GM23338 (cell line): Measurements from ENCODE around the gene CEP44. TPM values are rescaled to one million over a fixed set of nuclear protein-coding genes. Genes with fewer than 3 reads are reported as not detected.
"Not testable (repeated sequence)": the region's sequence is repeated elsewhere in the genome, so short reads cannot be mapped to it uniquely, and the experiment has no call there.

ENCODE experiments used
- ATAC-seq: fragments of 200-7000 bp; cut with Tn5 transposase; 3 replicates; pipeline ENCODE4 v1.9.1; 2020
- DNase-seq: peaks from one replicate; pipeline ENCODE4 v3.0.0-alpha.2; 2015; ENCODE audit warnings: low spot score
- H2AFZ ChIP-seq: fragments of 200-600 bp; sonication (generic); 2 replicates; pipeline ENCODE4 v1.8.0; 2016; ENCODE audit warnings: antibody characterized with exemption, mild to moderate bottlenecking, moderate library complexity
- H3F3A ChIP-seq: fragments of 200-600 bp; sonication (generic); replicated peaks from 2 replicates; pipeline ENCODE4 v1.8.0; 2017; ENCODE audit warnings: antibody characterized with exemption, mixed run types, low read depth
- H3K27ac ChIP-seq: fragments of 200-600 bp; sonication (generic); 2 replicates; pipeline ENCODE4 v1.6.1; 2016; ENCODE audit warnings: low read depth
- H3K27me3 ChIP-seq: fragments of 200-600 bp; sonication (generic); 2 replicates; pipeline ENCODE4 v1.8.0; 2016; ENCODE audit warnings: mild to moderate bottlenecking, mixed run types, moderate library complexity; ENCODE audit not compliant: insufficient read depth
- H3K36me3 ChIP-seq: fragments of 200-600 bp; sonication (generic); 2 replicates; pipeline ENCODE4 v1.8.0; 2016; ENCODE audit warnings: mild to moderate bottlenecking; ENCODE audit not compliant: insufficient read depth
- H3K4me1 ChIP-seq: fragments of 200-600 bp; sonication (generic); 2 replicates; pipeline ENCODE4 v1.8.0; 2016; ENCODE audit warnings: mild to moderate bottlenecking, moderate library complexity; ENCODE audit not compliant: insufficient read depth
- H3K4me2 ChIP-seq: fragments of 200-600 bp; sonication (generic); 2 replicates; pipeline ENCODE4 v1.7.1; 2017; ENCODE audit warnings: mixed run types
- H3K4me3 ChIP-seq: fragments of 200-600 bp; sonication (generic); 2 replicates; pipeline ENCODE4 v1.6.1; 2016; ENCODE audit warnings: mixed run types
- H3K79me2 ChIP-seq: fragments of 200-600 bp; sonication (generic); replicated peaks from 2 replicates; pipeline ENCODE4 v1.8.0; 2017; ENCODE audit warnings: mild to moderate bottlenecking; ENCODE audit not compliant: insufficient read depth
- H3K9me2 ChIP-seq: fragments of 200-600 bp; sonication (generic); 2 replicates; pipeline ENCODE4 v1.8.0; 2017; ENCODE audit not compliant: insufficient read depth
- H4K20me1 ChIP-seq: fragments of 200-600 bp; sonication (generic); replicated peaks from 2 replicates; pipeline ENCODE4 v1.8.0; 2017; ENCODE audit warnings: mild to moderate bottlenecking; ENCODE audit not compliant: insufficient read depth
- H3K27ac Mint-ChIP-seq: 2 replicates; pipeline ENCODE4 v1.8.0; 2020; ENCODE audit warnings: inconsistent platforms, mild to moderate bottlenecking, moderate library complexity, mixed read lengths
- H3K27me3 Mint-ChIP-seq: 3 replicates; pipeline ENCODE4 v1.8.0; 2022; ENCODE audit warnings: low read depth, mild to moderate bottlenecking, moderate library complexity, mixed read lengths, inconsistent platforms; ENCODE audit not compliant: insufficient read depth, poor library complexity
- H3K36me3 Mint-ChIP-seq: 3 replicates; pipeline ENCODE4 v1.8.0; 2021; ENCODE audit warnings: low read depth, mild to moderate bottlenecking, inconsistent platforms, moderate library complexity, mixed read lengths
- H3K4me1 Mint-ChIP-seq: 3 replicates; pipeline ENCODE4 v1.8.0; 2020; ENCODE audit warnings: mild to moderate bottlenecking, inconsistent platforms, mixed read lengths
- H3K4me3 Mint-ChIP-seq: 3 replicates; pipeline ENCODE4 v1.8.0; 2021; ENCODE audit warnings: moderate library complexity, mild to moderate bottlenecking, inconsistent platforms, mixed read lengths
- H3K9me3 Mint-ChIP-seq: 3 replicates; pipeline ENCODE4 v1.8.0; 2020; ENCODE audit warnings: moderate library complexity, mild to moderate bottlenecking, inconsistent platforms, mixed read lengths
- CREB1 ChIP-seq: fragments of 250-450 bp; sonication (Bioruptor Pico); IDR thresholded peaks from 2 replicates; pipeline ENCODE4 v1.5.0; 2020; ENCODE audit warnings: low read depth, mild to moderate bottlenecking, moderate library complexity
- EZH2 ChIP-seq: fragments of 200-600 bp; sonication (generic); IDR thresholded peaks from one replicate; pipeline ENCODE4 v1.8.0; 2017; ENCODE audit warnings: antibody characterized with exemption, mild to moderate bottlenecking, low read depth; ENCODE audit not compliant: unreplicated experiment
- EZH2phosphoT487 ChIP-seq: fragments of 200-600 bp; sonication (generic); IDR thresholded peaks from one replicate; pipeline ENCODE4 v1.8.1; 2018; ENCODE audit warnings: antibody characterized with exemption; ENCODE audit not compliant: unreplicated experiment
- NANOG ChIP-seq: IDR thresholded peaks from 2 replicates; pipeline ENCODE4 v1.6.1; 2016; ENCODE audit warnings: antibody characterized with exemption, borderline replicate concordance
- STAT1 ChIP-seq: IDR thresholded peaks from one replicate; pipeline ENCODE4 v1.6.1; 2016; ENCODE audit warnings: antibody characterized with exemption; ENCODE audit not compliant: unreplicated experiment
- ZNF114 ChIP-seq: fragments of 250-450 bp; sonication (Bioruptor Pico); IDR thresholded peaks from 2 replicates; pipeline ENCODE4 v1.5.0; 2020; ENCODE audit warnings: mild to moderate bottlenecking, moderate library complexity
- ZNF462 ChIP-seq: fragments of 250-450 bp; sonication (Bioruptor Pico); IDR thresholded peaks from 2 replicates; pipeline ENCODE4 v1.5.0; 2020; ENCODE audit warnings: mild to moderate bottlenecking, moderate library complexity
- polyA plus RNA-seq: library from polyadenylated mRNA; unstranded; fragments of >200 nt; fragmentation: Nextera tagmentation; extraction: Ambion mirVana; gene quantifications from 2 replicates; pipeline ENCODE4 v1.2.1, GENCODE V29; 2016
- total RNA-seq: library from RNA; depleted of rRNA; stranded (reverse); fragments of >200 nt; shearing (Covaris generic); gene quantifications from 2 replicates; pipeline ENCODE4 v1.2.3, GENCODE V29; 2014
- TF ChIP-seq, protein P1 (sequence below), 2 experiments: fragments of 200-600 bp in 1 of 2; sonication (generic) in 1 of 2; conservative IDR thresholded peaks; 2 replicates each; pipeline versions ENCODE4 v1.5.1 to v1.6.1; 2016 to 2017; ENCODE audit warnings: antibody characterized with exemption in 2 of 2, low read depth in 2 of 2, mild to moderate bottlenecking in 2 of 2, moderate library complexity in 1 of 2
- TF ChIP-seq, protein P2 (sequence below): IDR thresholded peaks from one replicate; pipeline ENCODE4 v1.6.1; 2018; ENCODE audit warnings: antibody characterized with exemption; ENCODE audit not compliant: unreplicated experiment

The CEP44 gene
- total and polyA plus RNA-seq, 2 experiments from 2014 or later, result 12.1 to 17.4 TPM

DNA sequence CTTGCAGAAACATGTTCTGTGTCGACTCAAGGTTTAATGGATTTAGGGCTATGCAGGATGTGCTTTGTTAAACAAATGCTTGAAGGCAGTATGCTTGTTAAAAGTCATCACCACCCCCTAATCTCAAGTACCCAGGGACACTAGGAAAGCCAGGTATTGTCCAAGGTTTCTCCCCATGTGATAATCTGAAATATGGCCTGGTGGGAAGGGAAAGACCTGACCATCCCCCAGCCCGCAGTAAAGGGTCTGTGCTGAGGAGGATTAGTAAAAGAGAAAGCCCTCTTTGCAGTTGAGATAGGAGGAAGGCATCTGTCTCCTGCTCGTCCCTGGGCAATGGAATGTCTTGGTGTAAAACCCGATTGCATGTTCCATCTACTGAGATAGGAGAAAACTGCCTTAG is 96.5 kb downstream of the CEP44 start:
- not testable (repeated sequence) for H3K27ac Mint-ChIP-seq, H2AFZ ChIP-seq, H3K36me3 Mint-ChIP-seq, H3K36me3 ChIP-seq, ATAC-seq, H3K27me3 Mint-ChIP-seq, H3K27me3 ChIP-seq, DNase-seq, H3F3A ChIP-seq, H3K4me3 ChIP-seq, H3K4me3 Mint-ChIP-seq, H3K79me2 ChIP-seq, H3K9me2 ChIP-seq, H4K20me1 ChIP-seq
- Histone ChIP-seq H3K4me2 (peak overlapping the region; percentile 30), H3K27ac (peak overlapping the region; percentile 27; the same call in 1 of the 2 replicates), H3K4me1 (peaks cover 52% of the 10 kb centered on the region)
- Mint-ChIP-seq H3K9me3 (peaks cover 11% of the 10 kb centered on the region; the same call in 2 of the 3 replicates), H3K4me1 (peaks cover 29% of the 10 kb centered on the region)
- peak; percentile 2; the same call in 1 of the 2 replicates for TF ChIP-seq ZNF462 (CRISPR knock-in tag)

DNA sequence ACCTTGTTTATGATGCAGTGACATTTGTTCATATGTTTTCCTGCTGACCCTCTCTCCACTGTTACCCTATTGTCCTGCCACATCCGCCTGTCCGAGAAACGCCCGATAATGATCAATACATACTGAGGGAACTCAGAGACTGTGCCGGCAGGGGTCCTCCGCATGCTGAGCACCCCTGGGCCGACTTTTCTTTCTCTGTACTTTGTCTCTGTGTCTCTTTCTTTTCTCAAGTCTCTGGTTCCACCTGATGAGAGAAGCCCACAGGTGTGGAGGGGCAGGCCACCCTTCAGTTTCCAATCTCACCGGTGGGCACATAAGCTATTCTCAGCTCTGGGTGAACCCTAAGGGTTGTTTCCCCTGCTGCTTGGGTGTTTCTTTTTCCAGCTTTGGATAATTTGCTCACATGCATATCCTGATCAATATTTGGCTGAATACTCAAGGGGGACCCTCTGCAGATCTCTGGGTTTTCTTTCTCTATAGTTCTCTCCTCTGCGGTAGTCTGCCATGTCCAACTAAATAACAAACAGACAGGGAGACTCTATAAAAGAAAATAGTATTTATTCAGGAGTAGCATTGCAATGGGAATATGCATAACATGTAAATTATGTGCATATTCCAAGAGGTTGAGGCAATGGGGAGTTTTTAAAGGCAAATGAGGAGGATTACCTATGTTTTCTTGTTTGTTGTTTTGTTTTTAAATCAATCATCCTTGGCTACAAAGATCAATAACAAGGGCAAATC is 97.2 kb downstream of the CEP44 start:
- Mint-ChIP-seq H3K27me3 (peaks cover 4% of the 10 kb centered on the region), H3K9me3 (peaks cover 8% of the 10 kb centered on the region; the same call in 1 of the 3 replicates), H3K27ac (peak overlapping the region; percentile 19; the same call in 1 of the 2 replicates), H3K4me3 (no peak overlapping the region), H3K4me1 (peaks cover 22% of the 10 kb centered on the region), H3K36me3 (peaks cover 3% of the 10 kb centered on the region; the same call in 2 of the 3 replicates)
- Histone ChIP-seq H3K9me2 (no peaks in the 10 kb centered on the region; the same call in 1 of the 2 replicates), H3K27me3 (no peaks in the 10 kb centered on the region), H2AFZ (no peak overlapping the region), H3K36me3 (no peaks in the 10 kb centered on the region), H3K4me2 (0 out of 2 replicates have a peak overlapping the region, but pooled peaks have one; percentile 15), H3K4me3 (no peak overlapping the region), H3F3A (0 out of 2 replicates have a peak, but pooled peaks cover 2% of the 10 kb centered on the region), H3K4me1 (peaks cover 47% of the 10 kb centered on the region), H4K20me1 (no peaks in the 10 kb centered on the region), H3K27ac (peak overlapping the region; percentile 27), H3K79me2 (no peaks in the 10 kb centered on the region)
- DNase-seq (no peak), ATAC-seq (no peak)
- TF ChIP-seq NANOG, result no peak
- TF ChIP-seq STAT1, result no peak
- no peak for TF ChIP-seq EZH2
- no peak for TF ChIP-seq ZNF114
- TF ChIP-seq, protein P1, sequence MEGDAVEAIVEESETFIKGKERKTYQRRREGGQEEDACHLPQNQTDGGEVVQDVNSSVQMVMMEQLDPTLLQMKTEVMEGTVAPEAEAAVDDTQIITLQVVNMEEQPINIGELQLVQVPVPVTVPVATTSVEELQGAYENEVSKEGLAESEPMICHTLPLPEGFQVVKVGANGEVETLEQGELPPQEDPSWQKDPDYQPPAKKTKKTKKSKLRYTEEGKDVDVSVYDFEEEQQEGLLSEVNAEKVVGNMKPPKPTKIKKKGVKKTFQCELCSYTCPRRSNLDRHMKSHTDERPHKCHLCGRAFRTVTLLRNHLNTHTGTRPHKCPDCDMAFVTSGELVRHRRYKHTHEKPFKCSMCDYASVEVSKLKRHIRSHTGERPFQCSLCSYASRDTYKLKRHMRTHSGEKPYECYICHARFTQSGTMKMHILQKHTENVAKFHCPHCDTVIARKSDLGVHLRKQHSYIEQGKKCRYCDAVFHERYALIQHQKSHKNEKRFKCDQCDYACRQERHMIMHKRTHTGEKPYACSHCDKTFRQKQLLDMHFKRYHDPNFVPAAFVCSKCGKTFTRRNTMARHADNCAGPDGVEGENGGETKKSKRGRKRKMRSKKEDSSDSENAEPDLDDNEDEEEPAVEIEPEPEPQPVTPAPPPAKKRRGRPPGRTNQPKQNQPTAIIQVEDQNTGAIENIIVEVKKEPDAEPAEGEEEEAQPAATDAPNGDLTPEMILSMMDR (conservative IDR thresholded peaks at IDR 0.05; ENCODE audit: low read depth in 2 of 2), result no peak
- TF ChIP-seq, protein P2, sequence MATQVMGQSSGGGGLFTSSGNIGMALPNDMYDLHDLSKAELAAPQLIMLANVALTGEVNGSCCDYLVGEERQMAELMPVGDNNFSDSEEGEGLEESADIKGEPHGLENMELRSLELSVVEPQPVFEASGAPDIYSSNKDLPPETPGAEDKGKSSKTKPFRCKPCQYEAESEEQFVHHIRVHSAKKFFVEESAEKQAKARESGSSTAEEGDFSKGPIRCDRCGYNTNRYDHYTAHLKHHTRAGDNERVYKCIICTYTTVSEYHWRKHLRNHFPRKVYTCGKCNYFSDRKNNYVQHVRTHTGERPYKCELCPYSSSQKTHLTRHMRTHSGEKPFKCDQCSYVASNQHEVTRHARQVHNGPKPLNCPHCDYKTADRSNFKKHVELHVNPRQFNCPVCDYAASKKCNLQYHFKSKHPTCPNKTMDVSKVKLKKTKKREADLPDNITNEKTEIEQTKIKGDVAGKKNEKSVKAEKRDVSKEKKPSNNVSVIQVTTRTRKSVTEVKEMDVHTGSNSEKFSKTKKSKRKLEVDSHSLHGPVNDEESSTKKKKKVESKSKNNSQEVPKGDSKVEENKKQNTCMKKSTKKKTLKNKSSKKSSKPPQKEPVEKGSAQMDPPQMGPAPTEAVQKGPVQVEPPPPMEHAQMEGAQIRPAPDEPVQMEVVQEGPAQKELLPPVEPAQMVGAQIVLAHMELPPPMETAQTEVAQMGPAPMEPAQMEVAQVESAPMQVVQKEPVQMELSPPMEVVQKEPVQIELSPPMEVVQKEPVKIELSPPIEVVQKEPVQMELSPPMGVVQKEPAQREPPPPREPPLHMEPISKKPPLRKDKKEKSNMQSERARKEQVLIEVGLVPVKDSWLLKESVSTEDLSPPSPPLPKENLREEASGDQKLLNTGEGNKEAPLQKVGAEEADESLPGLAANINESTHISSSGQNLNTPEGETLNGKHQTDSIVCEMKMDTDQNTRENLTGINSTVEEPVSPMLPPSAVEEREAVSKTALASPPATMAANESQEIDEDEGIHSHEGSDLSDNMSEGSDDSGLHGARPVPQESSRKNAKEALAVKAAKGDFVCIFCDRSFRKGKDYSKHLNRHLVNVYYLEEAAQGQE, result no peak
- no peak for TF ChIP-seq CREB1 (CRISPR knock-in tag)
- no peak for TF ChIP-seq EZH2phosphoT487
